Omental fat pad (tissue), 4 donors: ENCODE data around the gene TANC1. TPM values are rescaled to one million over a fixed set of nuclear protein-coding genes. Genes with fewer than 3 reads are reported as not detected.

ENCODE experiments used
- ATAC-seq: fragments of 150-250 bp; one replicate; pipeline ENCODE4 v1.9.1; 2016; ENCODE audit warnings: mild to moderate bottlenecking, moderate library complexity; ENCODE audit not compliant: low FRiP score
- DNase-seq: peaks from one replicate; pipeline ENCODE4 v3.0.0-alpha.2; 2019; ENCODE audit warnings: low spot score
- CTCF ChIP-seq, 3 donors: fragments of 450-650 bp; IDR thresholded peaks; one replicate each; pipeline ENCODE4 v1.5.1; 2016 to 2017; ENCODE audit warnings: antibody characterized with exemption in 3 of 3, mild to moderate bottlenecking in 3 of 3, moderate library complexity in 2 of 3
- total RNA-seq, 4 donors: library from RNA; depleted of rRNA; stranded (reverse); fragments of >200 nt; gene quantifications; one replicate each; pipeline ENCODE4 v1.1.0, GENCODE V29; 2016

Gene TANC1
- total RNA-seq: 10 to 100 TPM; 26.4 to 72.5 (median 34.9) TPM

- no peak for TF ChIP-seq CTCF (IDR thresholded peaks at IDR 0.05)
- peak; percentile 65 for DNase-seq
- ATAC-seq: peak; percentile 96
These were observed at the start of gene TANC1 for GRCh38 chr2:158968396-158969161. Gene TANC1 (plus strand): TSS chr2:158968640. CDS start chr2:159065911, 97,271 bp downstream.

DNA sequence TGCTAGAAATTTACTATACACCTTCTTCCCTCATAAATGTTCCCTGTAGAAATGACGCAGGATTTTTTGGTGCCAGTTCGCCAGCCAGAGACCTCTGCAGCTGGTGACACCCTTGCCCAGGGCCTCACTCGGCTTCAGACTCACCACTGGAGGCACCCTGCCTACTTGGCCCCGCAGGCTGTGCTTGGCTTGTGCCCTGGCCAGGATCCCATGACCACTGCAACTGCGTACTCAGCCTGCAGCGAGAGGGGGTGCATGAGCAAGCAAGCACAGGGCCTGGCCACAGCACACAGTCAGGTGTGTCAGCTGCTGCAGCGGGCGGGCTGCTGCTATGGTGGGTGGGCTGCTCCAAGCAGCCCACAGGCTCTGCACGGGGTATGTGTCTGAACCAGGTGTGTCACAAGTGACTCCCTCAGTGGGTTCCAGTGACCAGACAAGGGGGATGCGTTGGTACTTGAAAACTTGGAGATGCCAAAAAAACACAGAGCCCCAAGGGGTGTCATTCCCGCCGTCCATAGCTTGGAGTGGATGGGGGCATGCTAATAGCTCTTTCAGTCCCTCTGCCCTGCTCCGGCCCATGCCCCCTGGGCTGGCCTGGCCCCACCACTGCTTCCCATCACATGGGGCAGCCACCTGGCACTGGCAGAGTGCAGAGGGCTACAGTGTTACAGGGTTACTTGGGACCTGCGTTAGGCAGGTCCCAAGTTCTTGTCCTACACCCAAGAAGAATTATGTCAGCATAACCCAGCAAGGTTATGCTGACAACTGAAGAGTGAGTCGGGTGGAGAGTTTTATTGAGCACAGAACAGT, 46.6 kb upstream of the TANC1 start:
- no peak for TF ChIP-seq CTCF (IDR thresholded peaks at IDR 0.05)
- DNase-seq (no peak), ATAC-seq (no peak)

DNA sequence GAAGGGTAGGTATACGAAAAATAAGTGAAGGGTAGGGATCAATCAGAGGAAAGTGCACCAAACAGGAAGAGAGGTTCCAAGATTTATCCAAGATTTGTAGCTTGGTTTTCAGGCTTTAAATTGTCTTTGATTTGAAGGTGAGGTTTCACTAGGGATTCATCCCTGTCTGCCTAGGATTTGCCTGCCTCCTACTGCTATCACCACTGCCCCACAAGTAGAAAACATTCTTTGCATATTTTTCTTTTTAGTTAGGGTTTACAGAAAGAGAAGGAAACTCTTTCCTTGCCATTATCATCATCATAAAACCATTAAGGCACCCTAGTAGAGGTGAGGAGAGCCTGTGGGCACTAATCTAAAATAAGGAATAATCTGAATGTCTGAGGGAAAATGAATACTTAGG, 45.8 kb upstream of the TANC1 start:
- no peak for DNase-seq
- no peak for TF ChIP-seq CTCF (IDR thresholded peaks at IDR 0.05)
- no peak for ATAC-seq

DNA sequence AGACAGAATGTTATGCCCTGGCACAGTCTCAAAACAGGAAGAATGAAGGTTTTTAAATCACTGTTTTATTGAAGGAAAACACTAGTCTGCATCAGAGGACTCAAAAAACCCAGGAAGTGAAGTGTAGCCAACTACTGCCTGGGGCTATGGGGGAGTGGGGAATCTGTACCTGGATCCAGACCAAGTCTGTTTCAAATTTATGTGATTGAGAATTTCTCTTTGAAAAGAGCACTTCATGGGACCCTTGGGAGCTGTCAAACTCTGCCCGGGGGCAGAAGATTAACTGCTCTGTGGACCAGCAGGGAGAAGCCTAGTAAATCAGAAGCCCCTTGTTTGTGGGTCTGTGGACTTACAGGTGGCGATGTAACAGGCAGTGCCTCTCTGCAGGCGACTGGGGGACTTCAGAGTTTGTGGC, 45.3 kb upstream of the TANC1 start:
- no peak for ATAC-seq
- TF ChIP-seq CTCF (IDR thresholded peaks at IDR 0.05): no peak
- no peak for DNase-seq

- ATAC-seq: no peak
- no peak for TF ChIP-seq CTCF (IDR thresholded peaks at IDR 0.05)
- DNase-seq: no peak
These were observed 44.8 kb upstream of the TANC1 start for GRCh38 chr2:158923641-158924040.

- DNase-seq: no peak
- no peak for TF ChIP-seq CTCF (IDR thresholded peaks at IDR 0.05)
- no peak for ATAC-seq
These were observed 41.9 kb upstream of the TANC1 start for GRCh38 chr2:158926478-158926948.
